Measurements from ENCODE around the gene GLRA3.
A peak's percentile ranks its signal among the peaks of the same experiment; 100 is the strongest.
"Not testable (repeated sequence)": the region's sequence is repeated elsewhere in the genome, so short reads cannot be mapped to it uniquely, and the experiment has no call there.

Gene GLRA3

DNA sequence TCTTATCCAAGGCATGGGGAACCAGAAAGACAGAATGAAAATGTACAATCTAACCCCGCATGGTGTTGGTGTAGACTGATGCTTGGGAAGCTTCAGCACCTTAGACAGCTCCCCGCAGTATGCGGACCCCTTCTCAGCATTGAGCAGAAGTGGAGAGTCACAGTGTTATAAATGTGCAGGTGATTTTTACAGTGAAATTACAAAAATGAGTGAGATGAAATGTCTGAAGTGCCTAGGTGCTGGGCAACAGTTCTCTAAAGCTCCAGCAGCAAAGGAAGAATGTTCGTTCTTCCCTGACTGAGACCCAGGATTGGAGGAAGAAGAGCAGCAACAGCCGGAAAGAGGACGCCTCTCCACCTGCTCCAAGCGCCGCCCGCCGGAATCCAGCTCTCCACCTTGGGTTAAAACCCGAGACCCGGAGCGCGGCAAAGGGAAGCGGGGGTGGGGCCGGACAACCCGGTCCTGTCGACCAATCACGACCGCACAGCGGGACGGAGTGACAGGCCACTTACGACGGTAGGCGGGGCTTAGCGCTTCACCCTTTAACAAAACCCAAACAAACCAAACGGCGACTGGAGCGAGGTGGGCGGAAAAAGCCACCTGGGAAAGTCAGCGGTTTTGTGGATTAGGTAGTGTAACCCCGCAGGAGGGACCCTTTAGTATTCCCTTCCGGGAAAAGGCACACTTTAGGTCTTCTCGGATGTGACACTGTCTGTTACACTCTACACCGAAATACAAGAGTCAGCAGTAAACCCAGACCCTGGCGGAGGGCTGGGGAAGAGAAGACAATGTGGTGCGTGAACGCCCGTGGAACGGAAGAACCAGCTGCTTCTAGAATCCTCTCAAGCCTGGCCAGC is at the start of gene GLRA3:
GLRA3 (minus strand) TSS at position 403 of the 857 bp plus-strand sequence. CDS start 436 bp downstream, outside the sequence.
- DNase-seq = peak; percentile 77 to 89

DNA sequence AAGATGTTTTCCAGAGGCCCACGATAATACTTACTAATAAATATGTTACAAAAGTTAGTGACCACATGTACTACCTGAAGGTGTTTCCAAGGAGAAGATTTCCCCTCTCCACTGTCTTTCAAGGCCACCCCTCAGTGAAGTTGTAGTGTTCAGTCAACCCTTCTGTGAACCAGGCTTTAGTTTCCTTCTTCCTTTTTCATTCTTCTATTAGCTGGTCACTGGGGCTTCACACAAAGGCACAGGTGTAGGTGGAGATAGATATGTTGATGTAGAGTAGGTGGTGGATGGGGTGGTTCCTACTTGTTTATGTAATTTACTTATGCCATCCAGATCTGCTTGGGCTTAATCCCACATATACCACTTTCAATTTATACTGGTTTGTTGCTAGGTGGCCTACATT is 45.9 kb upstream of the GLRA3 start:
- DNase-seq = no peak

DNA sequence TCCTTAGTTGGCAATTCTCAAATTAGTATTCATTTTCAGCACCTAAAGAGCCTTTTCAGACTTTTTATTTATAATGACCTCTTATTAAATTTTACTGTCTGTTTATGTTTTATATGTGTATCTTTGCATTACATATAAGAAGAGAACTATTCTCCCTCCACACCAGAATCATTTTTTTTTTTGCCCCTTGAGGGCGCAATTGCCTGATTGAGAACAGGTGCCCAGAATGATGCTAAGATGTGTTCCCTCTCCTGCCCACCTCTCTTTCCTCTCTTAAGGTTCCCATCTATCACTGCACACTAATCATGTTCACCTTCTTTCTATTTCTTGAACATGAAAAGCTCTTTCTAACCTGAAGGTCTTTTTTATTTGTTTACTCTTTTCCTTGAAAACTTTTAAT is 44.9 kb upstream of the GLRA3 start:
- no peak for DNase-seq

DNA sequence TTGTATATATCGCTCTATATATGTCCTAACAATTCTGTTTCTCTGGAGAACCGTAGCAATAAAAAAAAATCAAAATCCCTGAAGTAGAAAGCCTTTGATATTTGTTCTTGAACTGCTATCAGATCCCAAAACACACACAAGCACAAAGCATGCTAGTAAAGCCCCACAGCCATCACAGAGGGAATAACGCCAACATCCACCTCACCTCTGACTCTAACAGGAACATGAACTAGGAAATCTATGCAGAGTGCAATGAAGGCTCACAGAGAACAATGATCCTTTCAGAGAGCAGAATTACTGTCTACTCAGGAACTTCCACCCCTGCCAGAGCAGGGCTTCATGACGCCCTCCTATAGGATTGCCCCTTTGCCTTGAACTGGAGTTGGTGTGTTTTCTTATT is 44.1 kb upstream of the GLRA3 start:
- DNase-seq = not testable (repeated sequence)

DNA sequence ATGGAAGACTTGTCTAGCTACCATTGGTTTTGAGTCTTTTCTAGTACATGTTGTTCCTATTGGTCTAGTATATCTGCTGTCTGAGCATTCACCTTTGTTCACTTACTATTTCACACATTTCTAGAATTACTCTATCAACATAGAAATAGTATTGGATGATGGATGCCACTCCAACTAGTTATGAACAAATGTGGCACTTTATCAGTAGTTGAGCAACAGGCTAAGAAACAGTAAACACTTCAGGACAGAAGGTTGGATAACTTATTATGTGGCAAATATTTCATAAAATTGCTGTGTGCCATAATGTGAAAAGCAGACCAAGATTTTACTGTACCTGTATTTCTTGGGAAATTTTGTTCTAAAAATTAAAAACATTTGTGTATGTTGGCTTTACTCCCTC is 42.4 kb upstream of the GLRA3 start:
- DNase-seq = no peak

DNA sequence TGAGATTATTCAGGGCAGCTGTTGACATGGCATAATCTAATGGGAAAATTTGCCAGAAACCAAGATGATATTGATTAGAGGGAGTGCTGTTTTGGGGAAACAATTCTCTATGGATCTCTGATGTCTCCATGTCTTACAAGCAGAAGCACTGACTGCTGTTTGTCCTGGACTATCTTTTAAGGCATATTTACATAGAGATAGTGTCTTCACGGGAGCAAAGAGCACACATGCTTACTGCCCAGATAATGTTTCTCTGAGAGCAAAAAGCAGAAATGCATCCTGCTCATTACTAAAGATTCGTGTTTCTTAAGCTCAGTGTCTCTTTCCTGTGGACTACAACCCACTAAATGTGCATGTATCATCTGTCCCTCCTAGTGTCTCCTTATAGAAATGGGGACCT is 41.3 kb upstream of the GLRA3 start:
- no peak for DNase-seq

DNA sequence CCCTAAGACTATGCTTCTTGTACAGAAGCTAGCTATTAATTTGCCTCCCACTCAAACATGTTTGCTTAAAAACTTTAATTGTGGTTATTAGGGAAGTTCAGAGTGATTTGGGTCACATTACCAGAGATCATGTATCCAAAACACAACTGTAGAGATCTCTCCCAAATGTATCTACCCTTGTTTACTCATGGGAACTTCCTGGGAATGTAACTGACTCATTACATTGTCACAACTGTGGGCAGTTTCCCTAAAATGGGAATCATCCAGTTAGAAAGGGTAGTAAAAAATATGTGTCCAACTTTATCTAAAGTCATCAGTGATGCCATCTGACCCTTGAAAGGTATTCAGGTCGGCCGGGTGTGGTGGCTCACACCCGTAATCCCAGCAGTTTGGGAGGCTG is 40.3 kb upstream of the GLRA3 start:
- DNase-seq = no peak

DNA sequence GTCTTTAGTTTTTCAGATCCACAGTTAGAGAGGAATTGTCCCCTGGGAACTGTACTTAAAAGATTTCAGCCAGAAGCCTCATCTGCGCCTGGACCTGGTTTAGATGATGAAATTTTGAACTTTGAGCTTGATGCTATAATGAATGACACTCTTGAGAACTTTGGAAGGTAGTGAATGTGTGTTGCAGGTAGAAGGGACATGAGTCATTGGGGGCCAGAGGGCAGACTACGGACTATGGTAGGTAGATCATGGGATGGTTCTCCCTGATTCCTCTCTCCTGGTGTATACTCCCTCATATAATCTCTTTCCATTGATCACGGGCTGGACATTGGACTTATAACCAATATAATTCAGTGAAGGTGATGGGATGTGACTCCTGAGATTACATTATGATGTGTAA is 38.9 kb upstream of the GLRA3 start:
- DNase-seq = no peak

DNA sequence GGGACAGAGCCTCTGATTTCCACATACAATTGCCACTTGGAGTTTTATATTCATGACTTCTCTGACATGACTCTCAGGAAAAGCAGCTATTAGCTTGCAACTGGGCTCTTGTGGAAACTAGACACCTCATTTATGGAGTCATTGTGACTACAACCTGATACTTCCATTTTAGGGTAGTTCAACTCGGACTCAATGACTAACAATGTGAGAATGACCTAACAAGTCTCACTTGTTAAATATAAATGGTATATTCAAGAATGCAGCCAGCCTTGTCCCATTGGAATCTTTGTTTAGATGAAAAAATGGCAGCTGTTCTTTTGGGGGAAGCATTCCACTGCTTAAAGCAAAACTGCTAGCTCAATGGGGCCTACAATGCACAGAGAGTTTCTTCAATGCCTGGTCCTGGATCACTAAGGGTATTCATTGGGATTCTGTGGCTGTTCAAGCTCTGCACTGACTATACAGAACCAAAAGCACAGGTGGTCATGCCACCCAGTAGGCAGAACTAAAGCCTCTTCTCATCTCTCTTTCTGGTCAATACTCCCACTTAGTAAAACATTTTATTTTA is 36.5 kb upstream of the GLRA3 start:
- no peak for DNase-seq

DNA sequence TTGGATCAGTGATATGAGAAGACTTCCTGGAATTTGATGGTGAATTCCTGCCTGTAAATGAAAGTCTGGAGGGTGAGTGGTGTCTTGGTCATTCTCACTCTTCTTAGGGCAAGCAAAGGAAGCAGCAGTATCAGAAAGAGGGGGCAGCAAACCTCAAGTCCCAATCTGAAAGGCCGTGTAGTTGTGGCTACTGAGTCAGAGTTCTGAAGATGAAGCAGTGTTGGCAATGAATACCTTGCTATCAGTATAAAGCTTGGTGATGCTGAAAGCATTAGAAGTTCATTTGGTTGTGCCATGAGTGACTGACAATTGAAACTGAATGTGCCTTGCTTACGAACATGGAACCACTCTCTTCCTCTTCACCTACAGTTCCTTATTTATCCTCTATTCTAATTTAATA is 35.0 kb upstream of the GLRA3 start:
- DNase-seq = no peak

DNA sequence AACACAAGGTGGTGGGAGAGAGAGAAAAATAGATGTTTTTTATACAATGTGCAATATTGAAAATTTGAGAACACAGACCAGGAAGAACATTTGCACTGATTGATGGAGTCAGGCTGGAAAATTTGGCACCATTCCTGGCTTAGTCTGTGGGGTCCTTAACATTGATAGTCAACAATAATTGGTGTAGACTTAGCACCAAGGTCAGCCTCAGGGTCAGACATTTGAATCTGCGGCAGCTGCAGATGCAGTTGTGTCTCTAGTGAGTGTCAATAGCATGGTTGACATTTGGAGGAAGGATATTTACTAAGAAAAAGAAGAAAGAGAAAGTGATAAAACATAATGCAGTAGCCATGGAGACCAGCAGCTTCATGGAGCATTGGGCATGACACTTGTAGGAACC is 31.5 kb upstream of the GLRA3 start:
- DNase-seq = no peak

DNA sequence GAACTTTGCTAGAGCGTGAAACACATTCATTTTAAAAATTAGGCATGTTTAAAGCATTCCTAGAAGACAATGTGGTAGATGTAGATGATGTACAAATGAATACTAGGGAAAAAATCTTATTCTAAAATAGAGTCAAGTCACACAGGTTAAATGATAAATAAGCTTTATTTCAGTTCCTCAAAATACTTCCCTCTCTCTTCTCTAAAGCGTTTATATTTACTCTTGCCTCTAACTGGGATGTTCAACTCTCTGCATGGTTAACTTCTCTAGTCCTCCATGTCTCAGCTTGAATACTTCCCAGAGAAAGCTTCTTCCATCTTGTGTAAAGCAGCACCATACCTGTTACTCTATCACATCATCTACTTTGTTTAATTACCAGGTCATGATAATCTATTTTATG is 30.9 kb upstream of the GLRA3 start:
- no peak for DNase-seq

DNA sequence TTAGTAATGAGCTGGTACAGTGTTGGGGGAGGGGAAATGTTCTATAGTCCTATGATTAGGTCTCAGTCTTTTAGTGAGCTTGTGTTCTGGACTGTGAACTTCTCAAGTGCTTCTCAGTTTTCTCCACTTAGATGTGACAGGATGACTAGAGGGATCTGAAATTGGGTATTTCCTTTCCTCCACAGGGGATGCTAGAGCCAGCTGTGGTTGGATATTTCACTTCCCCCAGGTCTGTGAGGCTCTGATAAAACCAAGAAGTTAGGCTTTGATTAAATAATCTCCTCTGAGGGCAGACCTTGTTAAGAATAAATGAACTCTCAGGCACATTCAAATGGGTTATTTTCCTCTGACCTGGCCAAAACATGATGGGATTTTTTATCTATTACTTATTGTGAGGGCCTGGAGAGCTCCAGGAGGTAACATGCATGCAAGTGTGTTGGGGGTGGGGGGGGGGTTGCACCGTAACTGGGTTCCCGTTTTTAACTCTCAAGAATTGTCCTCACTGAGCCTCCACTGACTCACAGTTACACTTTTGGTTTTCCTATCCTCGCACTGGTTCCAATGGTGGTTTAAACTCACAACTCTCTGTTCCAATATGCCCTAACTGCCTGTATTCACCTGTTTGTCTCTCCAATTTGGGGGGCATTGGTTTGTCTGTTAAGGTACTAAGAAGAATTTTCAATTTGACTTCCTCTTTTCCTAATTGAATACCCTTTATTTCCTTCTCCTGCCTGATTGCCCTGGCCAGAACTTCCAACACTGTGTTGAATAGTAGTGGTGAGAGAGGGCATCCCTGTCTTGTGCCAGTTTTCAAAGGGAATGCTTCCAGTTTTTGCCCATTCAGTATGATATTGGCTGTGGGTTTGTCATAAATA is 28.1 kb upstream of the GLRA3 start:
- DNase-seq = no peak

DNA sequence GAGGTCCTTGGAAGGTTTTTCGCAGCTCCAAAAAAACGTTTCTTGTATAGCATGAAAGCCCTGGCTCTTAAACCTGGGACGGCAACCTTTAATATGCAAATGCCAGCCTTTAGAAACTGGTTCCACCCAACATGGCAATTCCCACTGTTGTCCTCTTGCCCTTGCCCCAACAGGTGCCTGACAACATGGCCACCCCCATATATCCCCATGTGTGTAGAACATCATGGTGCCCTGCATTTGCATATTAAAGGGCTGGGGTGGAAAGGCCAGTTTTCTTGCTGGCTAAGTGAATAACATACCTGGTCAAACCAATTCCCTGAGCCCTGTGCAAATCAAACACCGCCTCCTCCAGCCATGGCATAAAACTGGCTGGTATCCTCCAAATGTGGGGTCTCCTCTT is 26.0 kb upstream of the GLRA3 start:
- no peak for DNase-seq

DNA sequence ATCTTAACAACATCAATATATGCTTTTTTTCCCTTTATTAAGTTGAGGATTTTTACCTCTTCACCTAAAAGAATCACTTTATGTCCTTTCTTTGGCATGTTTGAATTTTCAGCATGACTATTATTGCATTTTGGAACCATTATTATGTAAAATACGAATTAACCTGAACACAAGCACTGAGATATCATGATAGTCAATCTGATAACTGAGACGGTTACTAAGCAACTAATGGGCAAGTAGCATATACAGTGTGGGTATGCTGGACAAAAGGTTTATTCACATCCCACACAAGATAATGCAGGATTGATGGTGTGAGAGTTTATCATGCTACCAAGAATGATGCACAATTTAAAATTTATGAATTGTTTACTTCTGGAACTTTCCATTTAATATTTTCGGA is 24.6 kb upstream of the GLRA3 start:
- DNase-seq = no peak

DNA sequence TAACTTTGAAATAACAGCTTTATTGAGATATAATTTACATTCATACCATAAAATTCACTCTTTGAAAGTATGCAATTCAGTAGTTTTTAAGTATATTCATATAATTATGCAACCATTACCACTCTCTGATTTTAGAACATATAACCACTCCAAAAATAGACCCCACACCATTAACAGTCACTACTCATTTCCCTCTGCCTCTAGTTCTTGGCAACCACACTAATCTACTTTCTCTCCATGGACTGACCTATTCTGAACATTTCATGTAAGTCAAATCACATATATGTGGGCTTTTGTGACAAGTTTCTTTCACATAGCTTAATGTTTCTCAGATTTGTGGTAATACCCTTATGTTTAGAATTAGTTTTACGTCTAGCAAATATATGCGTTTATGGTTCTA is 19.5 kb upstream of the GLRA3 start:
- no peak for DNase-seq

DNA sequence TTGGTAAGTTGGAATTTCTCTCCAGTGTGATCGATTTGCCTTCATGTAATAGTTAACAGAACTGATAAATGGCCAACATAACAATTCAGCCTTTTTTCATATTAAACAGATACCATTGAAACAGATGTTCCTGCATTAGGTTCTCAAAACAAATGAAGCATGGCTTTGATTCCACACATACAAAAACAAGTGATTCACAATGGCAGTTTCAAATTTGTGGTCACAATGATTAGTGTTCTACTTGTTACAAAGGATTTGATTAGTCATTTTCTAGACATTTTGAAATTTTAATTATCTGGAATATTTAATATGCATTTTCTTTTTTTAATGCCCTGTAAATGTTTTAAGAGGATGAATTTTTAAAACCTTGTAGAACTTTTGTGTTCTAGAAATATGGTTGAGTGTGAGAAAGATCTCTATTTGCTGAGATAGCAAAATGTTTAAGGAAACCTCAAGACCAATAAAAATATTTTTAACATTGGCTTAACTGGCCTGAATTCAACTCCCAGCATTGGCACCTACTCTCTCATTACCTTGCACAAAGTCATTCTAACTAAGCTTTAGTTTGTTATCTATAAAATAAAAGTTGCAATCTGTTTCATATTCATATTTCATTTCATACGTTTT is 18.9 kb upstream of the GLRA3 start:
- DNase-seq = no peak

DNA sequence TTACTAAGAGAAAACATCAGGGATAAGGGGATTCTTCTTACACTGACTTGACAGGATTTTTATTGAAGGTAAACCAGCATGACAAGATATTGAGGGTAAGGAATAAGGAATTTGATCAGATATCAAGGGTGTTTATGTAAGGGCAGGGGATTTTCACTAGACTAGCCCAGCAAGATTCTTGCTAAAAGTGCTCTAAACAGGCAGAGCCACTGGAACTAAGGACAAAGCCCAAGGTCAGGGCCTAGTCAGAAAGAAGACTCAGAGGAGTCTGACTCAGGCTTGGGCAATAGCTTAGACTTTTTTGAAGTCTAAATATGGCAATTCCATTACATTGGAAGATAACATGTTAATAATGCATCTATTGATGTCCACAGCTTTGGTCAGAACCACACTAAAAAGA is 6.5 kb upstream of the GLRA3 start:
- DNase-seq = no peak

DNA sequence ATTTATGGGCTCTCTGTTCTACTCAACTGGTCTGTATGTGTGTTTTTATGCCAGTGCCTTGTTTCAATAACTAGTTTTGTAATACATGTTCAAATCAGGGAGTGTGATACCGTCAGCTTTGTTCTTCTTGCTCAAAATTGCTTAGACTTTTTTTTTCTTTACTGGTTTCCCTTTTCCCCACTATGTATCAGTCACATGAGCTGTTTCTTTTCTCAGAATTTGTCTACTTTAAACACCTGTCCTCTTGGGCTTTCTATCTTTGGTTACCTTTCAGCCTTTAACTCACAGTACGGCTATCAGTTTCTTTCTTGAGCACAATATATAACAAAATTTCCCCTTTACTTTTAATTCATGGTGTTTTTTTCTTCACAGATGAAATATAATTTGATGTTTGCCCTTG is 5.4 kb upstream of the GLRA3 start:
- no peak for DNase-seq

DNA sequence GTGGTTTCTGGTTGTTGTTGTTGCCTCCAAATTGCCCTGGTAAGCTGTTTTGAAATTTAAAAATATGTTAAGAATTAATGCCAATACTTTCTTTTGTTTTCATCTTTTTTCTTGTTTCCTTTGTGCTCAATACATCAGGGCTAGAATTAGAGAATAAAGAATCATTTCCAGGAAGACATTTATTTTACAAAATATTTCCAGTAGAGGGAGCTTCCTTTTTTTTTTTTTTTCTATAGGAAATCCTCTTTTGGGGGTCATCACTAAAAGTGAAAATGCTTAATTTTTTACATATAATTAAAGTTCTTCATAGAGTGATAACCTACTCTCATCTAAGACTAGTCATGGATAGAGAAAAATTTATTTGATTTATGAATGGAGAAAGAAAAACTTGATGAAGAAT is 2.4 kb downstream of the GLRA3 start:
- DNase-seq = no peak

DNA sequence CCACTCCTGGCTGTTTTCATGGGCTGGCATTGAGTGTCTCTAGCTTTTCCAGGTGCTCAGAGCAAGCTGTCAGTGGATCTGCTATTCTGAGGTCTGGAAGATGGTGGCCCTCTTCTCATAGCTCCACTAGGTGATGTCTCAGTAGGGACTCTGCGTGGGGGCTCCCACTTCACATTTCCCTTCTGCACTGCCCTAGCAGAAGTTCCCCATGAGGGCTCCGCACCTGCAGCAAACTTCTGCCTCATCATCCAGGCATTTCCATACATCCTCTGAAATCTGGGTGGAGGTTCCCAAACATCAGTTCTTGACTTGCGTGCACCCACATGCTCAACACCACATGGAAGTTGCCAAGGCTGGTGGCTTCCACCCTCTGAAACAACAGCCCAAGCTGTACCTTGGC is 13.8 kb downstream of the GLRA3 start:
- no peak for DNase-seq

DNA sequence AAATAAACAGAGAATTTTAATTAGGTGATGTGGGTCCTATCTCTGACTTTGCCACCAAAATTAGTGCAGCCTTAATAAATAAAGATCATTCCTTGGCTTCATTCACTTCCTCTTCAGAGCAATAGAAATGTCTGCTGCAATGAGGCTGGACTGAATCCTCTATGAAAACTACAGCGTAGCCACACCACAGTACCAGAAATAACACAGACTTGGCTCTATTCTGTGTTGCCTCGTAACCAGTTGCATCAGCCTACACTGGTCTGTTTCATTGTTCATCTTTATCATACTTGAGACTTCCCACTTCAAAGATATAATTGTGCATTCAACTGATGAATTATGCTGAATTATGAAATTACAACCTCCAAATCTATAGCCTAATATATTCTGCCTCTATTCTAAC is 15.8 kb downstream of the GLRA3 start:
- no peak for DNase-seq

DNA sequence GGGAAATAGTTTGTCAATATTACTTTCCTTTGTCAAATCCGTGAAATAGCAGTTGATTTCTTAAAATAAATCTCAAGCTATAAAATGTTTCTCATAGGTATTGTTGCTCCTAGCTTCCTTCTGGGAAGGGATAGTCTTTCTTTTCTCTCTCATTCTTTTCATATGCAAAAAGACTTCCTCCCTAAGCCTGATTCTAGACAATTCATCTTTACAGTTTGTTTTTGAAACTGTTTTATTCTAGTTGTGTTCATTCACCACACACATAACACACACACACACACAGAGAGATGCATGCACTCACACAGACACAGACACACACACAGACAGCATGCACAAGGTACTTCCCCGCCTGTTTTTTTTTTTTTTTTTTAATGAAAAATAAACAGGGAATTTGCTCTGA is 18.2 kb downstream of the GLRA3 start:
- no peak for DNase-seq
